MM.1S (cell line): ENCODE data around the gene APPL2.

Experiments used
- EZH2 ChIP-seq: fragments of 300-600 bp; sonication (generic); optimal IDR thresholded peaks from 2 replicates; pipeline ENCODE3; 2017; ENCODE audit warnings: low read depth, mild to moderate bottlenecking, antibody characterized with exemption, low read length, mixed read lengths
- TF ChIP-seq, protein P1 (sequence below): fragments of 300-600 bp; sonication (generic); IDR thresholded peaks from 2 replicates; pipeline ENCODE4 v1.5.1; 2016; ENCODE audit warnings: antibody characterized with exemption, low read length, mixed read lengths

DNA sequence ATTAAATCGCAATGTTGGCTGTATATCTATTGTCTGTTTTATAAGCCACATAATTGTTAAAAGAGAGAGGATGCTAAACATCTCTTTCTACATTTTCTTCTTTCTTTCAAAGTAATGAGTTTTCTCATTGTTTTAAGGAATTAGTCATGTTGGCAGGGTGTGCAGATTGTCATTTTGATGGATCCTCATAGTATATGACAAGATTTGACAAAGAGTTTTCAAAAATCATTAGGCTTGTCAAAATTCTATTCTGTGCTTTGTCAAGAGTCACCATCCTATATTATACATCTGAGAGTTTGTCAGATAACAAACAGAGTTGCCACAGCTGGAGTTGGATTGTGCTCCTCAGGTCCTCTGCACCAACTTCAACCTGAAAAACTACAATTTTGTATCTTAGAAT is 35.4 kb upstream of the APPL2 start:
- TF ChIP-seq, protein P1, sequence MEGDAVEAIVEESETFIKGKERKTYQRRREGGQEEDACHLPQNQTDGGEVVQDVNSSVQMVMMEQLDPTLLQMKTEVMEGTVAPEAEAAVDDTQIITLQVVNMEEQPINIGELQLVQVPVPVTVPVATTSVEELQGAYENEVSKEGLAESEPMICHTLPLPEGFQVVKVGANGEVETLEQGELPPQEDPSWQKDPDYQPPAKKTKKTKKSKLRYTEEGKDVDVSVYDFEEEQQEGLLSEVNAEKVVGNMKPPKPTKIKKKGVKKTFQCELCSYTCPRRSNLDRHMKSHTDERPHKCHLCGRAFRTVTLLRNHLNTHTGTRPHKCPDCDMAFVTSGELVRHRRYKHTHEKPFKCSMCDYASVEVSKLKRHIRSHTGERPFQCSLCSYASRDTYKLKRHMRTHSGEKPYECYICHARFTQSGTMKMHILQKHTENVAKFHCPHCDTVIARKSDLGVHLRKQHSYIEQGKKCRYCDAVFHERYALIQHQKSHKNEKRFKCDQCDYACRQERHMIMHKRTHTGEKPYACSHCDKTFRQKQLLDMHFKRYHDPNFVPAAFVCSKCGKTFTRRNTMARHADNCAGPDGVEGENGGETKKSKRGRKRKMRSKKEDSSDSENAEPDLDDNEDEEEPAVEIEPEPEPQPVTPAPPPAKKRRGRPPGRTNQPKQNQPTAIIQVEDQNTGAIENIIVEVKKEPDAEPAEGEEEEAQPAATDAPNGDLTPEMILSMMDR: no peak
- no peak for TF ChIP-seq EZH2
